ENCODE data around the gene NWD2.

GRCh38 chr4:37326852-37327251, 82.3 kb downstream of the NWD2 start:
- TF ChIP-seq CTCF (IDR thresholded peaks at IDR 0.05), result no peak
- no peak for TF ChIP-seq POLR2A (IDR thresholded peaks at IDR 0.05)
